ENCODE results near the gene NALCN. TPM values are rescaled to one million over a fixed set of nuclear protein-coding genes. Genes with fewer than 3 reads are reported as not detected.

The NALCN gene
- total and polyA plus RNA-seq, 7 donors: 0.23 to 1.1 (median 0.71) TPM; not detected in 2

DNA sequence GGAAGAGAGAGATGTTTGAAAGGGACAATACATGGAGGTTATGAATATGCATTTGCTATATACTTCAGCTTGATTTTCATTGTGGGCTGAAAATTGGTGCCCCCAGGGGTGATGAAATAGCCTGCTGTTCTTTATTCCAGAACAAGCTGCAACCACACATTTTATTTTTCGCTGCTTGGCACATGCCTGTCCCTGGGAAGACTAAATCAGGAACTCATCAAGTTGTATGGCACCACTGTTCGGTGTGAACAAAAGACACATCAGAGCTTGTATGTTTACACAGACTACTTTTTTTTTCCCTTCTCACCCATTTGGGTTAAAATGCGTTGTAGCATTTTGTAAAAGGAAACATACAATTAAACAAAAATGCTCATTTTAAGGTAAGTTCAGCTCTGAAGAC is 230.7 kb downstream of the NALCN start:
- Histone ChIP-seq H3K4me3 (no peak overlapping the region), H3K27me3 (no peaks in the 10 kb centered on the region), H3K9me3 (no peaks in the 10 kb centered on the region), H3K27ac (no peak overlapping the region), H3K36me3 (no peaks in the 10 kb centered on the region), H3K4me1 (no peaks in the 10 kb centered on the region)
- DNase-seq: no peak
- intact Hi-C loops (cut with DNase I): no loop called here
- TF ChIP-seq POLR2AphosphoS5 (IDR thresholded peaks at IDR 0.05) (no peak), EP300 (IDR thresholded peaks at IDR 0.05) (no peak), POLR2A (IDR thresholded peaks at IDR 0.05) (no peak)
- TF ChIP-seq, protein P1, sequence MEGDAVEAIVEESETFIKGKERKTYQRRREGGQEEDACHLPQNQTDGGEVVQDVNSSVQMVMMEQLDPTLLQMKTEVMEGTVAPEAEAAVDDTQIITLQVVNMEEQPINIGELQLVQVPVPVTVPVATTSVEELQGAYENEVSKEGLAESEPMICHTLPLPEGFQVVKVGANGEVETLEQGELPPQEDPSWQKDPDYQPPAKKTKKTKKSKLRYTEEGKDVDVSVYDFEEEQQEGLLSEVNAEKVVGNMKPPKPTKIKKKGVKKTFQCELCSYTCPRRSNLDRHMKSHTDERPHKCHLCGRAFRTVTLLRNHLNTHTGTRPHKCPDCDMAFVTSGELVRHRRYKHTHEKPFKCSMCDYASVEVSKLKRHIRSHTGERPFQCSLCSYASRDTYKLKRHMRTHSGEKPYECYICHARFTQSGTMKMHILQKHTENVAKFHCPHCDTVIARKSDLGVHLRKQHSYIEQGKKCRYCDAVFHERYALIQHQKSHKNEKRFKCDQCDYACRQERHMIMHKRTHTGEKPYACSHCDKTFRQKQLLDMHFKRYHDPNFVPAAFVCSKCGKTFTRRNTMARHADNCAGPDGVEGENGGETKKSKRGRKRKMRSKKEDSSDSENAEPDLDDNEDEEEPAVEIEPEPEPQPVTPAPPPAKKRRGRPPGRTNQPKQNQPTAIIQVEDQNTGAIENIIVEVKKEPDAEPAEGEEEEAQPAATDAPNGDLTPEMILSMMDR (IDR thresholded peaks at IDR 0.05): no peak
- 60 to 68% methylated on average over 3 of the region's 3 CpGs for WGBS, 2 donors

DNA sequence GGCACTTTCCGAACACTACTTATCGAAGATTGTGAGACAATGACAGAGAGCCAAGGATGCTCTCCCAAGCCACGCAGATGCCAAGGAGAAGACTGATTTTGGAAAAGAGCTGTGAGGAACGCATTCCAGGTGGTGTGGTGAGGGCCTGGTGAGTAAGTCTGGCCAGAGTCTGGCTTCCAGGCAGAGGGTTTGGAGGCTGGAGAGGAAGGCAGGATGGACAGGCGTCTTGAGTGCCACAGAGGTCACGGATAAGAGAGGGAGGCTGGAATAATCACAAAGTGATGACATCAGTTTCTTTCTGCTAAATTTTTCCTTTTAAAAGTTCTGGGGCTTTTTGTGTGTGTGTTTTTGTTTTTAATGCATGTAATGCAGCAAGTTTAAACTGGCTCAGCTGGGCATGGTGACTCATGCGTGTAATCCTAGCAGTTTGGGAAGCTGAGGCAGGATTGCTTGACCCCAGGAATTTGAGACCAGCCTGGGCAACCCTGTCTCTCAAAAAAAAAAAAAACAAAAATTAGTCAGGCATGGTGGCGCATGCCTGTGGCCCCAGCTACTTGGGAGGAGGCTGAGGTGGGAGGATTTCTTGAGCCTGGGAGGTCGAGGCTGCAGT is 235.1 kb downstream of the NALCN start:
- no peak for DNase-seq
- no peaks in the 10 kb centered on the region for H3K36me3 ChIP-seq
- intact Hi-C loops (cut with DNase I): no loop called here
- no peaks in the 10 kb centered on the region for H3K27me3 ChIP-seq
- 70 to 85% methylated on average over 9 of the region's 9 CpGs for WGBS, 2 donors
- TF ChIP-seq POLR2AphosphoS5 (IDR thresholded peaks at IDR 0.05): no peak
- TF ChIP-seq EP300 (IDR thresholded peaks at IDR 0.05): no peak
- no peak for TF ChIP-seq POLR2A (IDR thresholded peaks at IDR 0.05)
- TF ChIP-seq, protein P1 (IDR thresholded peaks at IDR 0.05): no peak
- no peaks in the 10 kb centered on the region for H3K9me3 ChIP-seq
- no peak overlapping the region for H3K27ac ChIP-seq
- H3K4me3 ChIP-seq: no peak overlapping the region
- no peaks in the 10 kb centered on the region for H3K4me1 ChIP-seq

DNA sequence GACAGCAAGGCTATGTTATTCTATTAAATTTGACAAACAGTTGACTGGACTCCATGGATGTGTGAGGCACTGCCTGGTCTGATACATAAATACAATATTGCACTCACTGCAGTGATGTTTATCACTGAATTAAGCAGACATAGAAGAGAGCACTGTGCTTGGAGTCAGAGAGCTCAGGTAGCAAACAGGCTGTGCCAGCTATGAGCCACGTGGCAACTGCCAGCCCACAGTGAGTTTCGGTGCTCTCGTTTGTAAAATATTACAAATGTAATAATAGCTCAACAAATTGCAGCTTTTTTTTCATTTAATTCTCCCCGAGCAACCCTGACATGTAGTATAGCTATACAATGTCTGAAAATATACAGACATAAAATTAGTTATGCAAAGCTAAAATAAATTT is 237.3 kb downstream of the NALCN start:
- Histone ChIP-seq H3K27me3 (no peaks in the 10 kb centered on the region), H3K36me3 (no peaks in the 10 kb centered on the region), H3K4me3 (no peak overlapping the region), H3K27ac (no peak overlapping the region), H3K9me3 (no peaks in the 10 kb centered on the region), H3K4me1 (no peaks in the 10 kb centered on the region)
- intact Hi-C loops (cut with DNase I): no loop called here
- 74 to 84% methylated on average over 4 of the region's 4 CpGs for WGBS, 2 donors
- no peak for DNase-seq
- TF ChIP-seq EP300 (IDR thresholded peaks at IDR 0.05): no peak
- TF ChIP-seq POLR2A (IDR thresholded peaks at IDR 0.05): no peak
- TF ChIP-seq, protein P1 (IDR thresholded peaks at IDR 0.05): no peak
- no peak for TF ChIP-seq POLR2AphosphoS5 (IDR thresholded peaks at IDR 0.05)

DNA sequence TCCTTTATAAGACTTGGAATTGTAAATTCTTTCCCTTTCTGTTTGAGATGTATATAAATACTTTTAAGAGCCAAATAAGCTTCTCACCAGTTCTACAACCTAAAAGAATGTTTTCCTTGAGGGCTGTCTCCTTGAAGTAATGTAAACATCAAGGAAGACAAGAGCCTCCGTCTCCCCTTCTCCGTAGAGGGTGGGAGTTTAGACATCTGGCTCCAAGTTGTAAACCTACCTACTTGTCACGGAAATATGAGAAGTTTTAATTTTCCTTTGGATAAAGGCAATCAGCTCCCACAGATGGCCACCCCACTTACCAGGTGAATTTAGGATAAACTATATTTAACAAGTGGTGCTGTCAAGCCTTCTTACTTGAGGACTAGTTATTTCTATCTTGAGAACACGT is 237.9 kb downstream of the NALCN start:
- 37 to 38% methylated on average over 4 of the region's 4 CpGs for WGBS, 2 donors
- TF ChIP-seq, protein P1 (IDR thresholded peaks at IDR 0.05): no peak
- TF ChIP-seq POLR2AphosphoS5 (IDR thresholded peaks at IDR 0.05) (no peak), POLR2A (IDR thresholded peaks at IDR 0.05) (no peak), EP300 (IDR thresholded peaks at IDR 0.05) (no peak)
- intact Hi-C loops (cut with DNase I): no loop called here
- H3K4me3 ChIP-seq: no peak overlapping the region
- no peaks in the 10 kb centered on the region for H3K27me3 ChIP-seq
- H3K36me3 ChIP-seq: no peaks in the 10 kb centered on the region
- no peak overlapping the region for H3K27ac ChIP-seq
- no peak for DNase-seq
- H3K9me3 ChIP-seq: no peaks in the 10 kb centered on the region
- H3K4me1 ChIP-seq: no peaks in the 10 kb centered on the region

DNA sequence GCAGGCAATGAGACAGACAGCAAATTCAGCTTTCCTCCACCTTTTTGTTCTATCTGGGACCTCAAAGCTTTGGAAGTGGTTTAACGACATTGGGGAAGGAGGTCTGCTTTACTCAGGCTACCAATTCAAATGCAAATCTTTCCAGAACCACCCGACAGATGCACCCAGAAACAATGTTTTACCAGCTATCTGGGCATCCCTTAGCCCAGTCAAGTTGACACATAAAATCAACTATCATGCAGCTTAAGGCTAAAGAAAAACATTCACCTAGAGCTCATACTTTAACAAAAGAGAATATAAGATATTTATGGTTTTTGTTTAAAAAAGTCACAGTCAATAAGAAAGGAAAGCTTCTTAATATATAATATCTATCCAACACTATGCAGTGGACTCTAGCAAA is 246.0 kb downstream of the NALCN start:
- no peak for DNase-seq
- Histone ChIP-seq H3K36me3 (no peaks in the 10 kb centered on the region), H3K4me1 (no peaks in the 10 kb centered on the region), H3K27ac (no peak overlapping the region), H3K4me3 (no peak overlapping the region), H3K9me3 (peaks cover 0 to 3% (median 0%) of the 10 kb centered on the region in 4 donors), H3K27me3 (no peaks in the 10 kb centered on the region)
- 78% methylated on average over 2 of the region's 2 CpGs for WGBS, 2 donors
- intact Hi-C loops (cut with DNase I): no loop called here
- TF ChIP-seq POLR2A (IDR thresholded peaks at IDR 0.05) (no peak), EP300 (IDR thresholded peaks at IDR 0.05) (no peak), POLR2AphosphoS5 (IDR thresholded peaks at IDR 0.05) (no peak)
- TF ChIP-seq, protein P1 (IDR thresholded peaks at IDR 0.05): no peak
